Activated B cell treated with CpG ODN at 0.5 μM for 24 hours (primary cell): Measurements from ENCODE around the gene HPS4. TPM values are rescaled to one million over a fixed set of nuclear protein-coding genes. Genes with fewer than 3 reads are reported as not detected.

Source experiments
- ATAC-seq: fragments of 200-7000 bp; cut with Tn5 transposase; one replicate; pipeline ENCODE4 v1.10.0; 2021; ENCODE audit warnings: low read depth, mild to moderate bottlenecking, moderate library complexity
- CTCF ChIA-PET: fragments of 350-600 bp; sonication (Branson Sonifier 250); formaldehyde crosslinking; loops from one replicate; lab custom pipeline; 2021; ENCODE audit warnings: antibody characterized with exemption; lab: Charles Lee
- POLR2A ChIA-PET: fragments of 350-600 bp; sonication (Branson Sonifier 250); formaldehyde crosslinking; loops from one replicate; lab custom pipeline; 2021; ENCODE audit warnings: antibody characterized with exemption; lab: Charles Lee
- DNase-seq: peaks from one replicate; pipeline ENCODE4 v3.0.0; 2022
- H3K27ac Mint-ChIP-seq: one replicate; pipeline ENCODE4 v1.8.0; 2020; ENCODE audit warnings: mixed read lengths
- H3K27me3 Mint-ChIP-seq: one replicate; pipeline ENCODE4 v1.8.0; 2021; ENCODE audit warnings: mixed read lengths
- H3K36me3 Mint-ChIP-seq: one replicate; pipeline ENCODE4 v1.8.0; 2021; ENCODE audit warnings: low read depth, mixed read lengths
- H3K4me1 Mint-ChIP-seq: one replicate; pipeline ENCODE4 v1.8.0; 2021; ENCODE audit warnings: mixed read lengths
- H3K4me3 Mint-ChIP-seq: one replicate; pipeline ENCODE4 v1.8.0; 2020; ENCODE audit warnings: mild to moderate bottlenecking, mixed read lengths
- H3K9me3 Mint-ChIP-seq: one replicate; pipeline ENCODE4 v1.8.0; 2020; ENCODE audit warnings: mixed read lengths
- intact Hi-C: fragments of 100-400 bp; cut with micrococcal nuclease; formaldehyde crosslinking; loops from one replicate; pipeline ENCODE4 v1.15.1; 2024
- total RNA-seq: library from RNA; stranded (reverse); gene quantifications from 2 replicates; pipeline ENCODE4 v1.2.3, GENCODE V29; 2022
- TF ChIP-seq, protein P1 (sequence below): fragments of 200-600 bp; IDR thresholded peaks from one replicate; pipeline ENCODE4 v1.8.0; 2022; ENCODE audit warnings: antibody characterized with exemption, mild to moderate bottlenecking

HPS4 gene
- total RNA-seq, 1 donor from 2014 or later = 51.6 TPM

DNA sequence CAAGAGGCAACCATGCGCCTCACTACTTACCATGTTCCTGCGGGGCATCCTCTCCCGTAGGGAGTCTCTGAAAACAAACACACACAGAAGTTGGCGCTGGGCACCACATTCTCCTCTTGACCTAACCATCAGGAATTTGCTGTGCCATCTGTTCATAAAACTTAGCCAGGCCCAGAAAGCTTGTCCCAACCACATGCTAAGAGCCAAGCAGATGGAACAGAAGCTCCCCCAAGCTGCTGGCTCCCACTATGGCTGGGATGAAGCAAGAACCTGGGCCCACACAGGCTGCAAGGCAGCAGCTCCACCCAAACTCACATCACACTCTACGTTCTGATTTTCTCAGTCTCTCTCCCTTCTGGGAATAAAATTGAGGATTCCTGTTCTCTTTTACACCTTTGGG, 17.4 kb downstream of the HPS4 start:
- ChIA-PET POLR2A (no interaction called here), CTCF (no interaction called here)
- Mint-ChIP-seq H3K9me3 (no peaks in the 10 kb centered on the region), H3K4me3 (no peak overlapping the region), H3K27me3 (no peaks in the 10 kb centered on the region), H3K27ac (no peak overlapping the region), H3K4me1 (no peaks in the 10 kb centered on the region), H3K36me3 (peaks cover 89% of the 10 kb centered on the region)
- TF ChIP-seq, protein P1, sequence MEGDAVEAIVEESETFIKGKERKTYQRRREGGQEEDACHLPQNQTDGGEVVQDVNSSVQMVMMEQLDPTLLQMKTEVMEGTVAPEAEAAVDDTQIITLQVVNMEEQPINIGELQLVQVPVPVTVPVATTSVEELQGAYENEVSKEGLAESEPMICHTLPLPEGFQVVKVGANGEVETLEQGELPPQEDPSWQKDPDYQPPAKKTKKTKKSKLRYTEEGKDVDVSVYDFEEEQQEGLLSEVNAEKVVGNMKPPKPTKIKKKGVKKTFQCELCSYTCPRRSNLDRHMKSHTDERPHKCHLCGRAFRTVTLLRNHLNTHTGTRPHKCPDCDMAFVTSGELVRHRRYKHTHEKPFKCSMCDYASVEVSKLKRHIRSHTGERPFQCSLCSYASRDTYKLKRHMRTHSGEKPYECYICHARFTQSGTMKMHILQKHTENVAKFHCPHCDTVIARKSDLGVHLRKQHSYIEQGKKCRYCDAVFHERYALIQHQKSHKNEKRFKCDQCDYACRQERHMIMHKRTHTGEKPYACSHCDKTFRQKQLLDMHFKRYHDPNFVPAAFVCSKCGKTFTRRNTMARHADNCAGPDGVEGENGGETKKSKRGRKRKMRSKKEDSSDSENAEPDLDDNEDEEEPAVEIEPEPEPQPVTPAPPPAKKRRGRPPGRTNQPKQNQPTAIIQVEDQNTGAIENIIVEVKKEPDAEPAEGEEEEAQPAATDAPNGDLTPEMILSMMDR = no peak
- ATAC-seq (no peak), DNase-seq (no peak)
- intact Hi-C loops = no loop called here

DNA sequence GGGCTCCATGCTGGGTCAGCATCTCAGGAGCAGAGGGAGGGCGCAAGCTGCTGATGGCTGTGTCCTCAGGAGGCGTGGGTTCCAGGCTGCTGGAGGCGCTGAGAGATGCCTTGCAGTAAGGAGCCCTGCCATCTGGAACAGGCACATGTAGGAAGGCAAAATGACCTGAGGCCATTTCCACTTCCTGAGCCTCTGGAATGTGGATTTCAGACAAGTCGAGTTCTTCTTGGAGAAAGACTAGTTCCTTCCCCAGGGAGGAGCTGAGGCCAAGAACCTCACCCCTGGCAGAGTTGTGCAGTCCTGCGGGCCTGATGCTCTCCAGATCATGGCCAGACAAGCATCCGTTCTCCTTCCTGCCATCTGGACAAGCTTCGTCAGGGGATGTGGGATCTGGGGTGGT, 19.3 kb downstream of the HPS4 start:
- POLR2A ChIA-PET = no interaction called here
- ATAC-seq = no peak
- peaks cover 88% of the 10 kb centered on the region for H3K36me3 Mint-ChIP-seq
- no peak overlapping the region for H3K4me3 Mint-ChIP-seq
- peaks cover 2% of the 10 kb centered on the region for H3K4me1 Mint-ChIP-seq
- no peaks in the 10 kb centered on the region for H3K27me3 Mint-ChIP-seq
- no peaks in the 10 kb centered on the region for H3K9me3 Mint-ChIP-seq
- CTCF ChIA-PET = interaction anchor here (6.4 kb wide), 1 partner anchor 65 kb away, joined by 138 read pairs; no protein-coding TSS in a partner anchor
- DNase-seq = no peak
- intact Hi-C loops = loop anchor here (5.0 kb wide), 1 partner anchor 37 kb away; the partner anchor contains the start of gene ASPHD2
- no peak overlapping the region for H3K27ac Mint-ChIP-seq
- TF ChIP-seq, protein P1 = no peak

DNA sequence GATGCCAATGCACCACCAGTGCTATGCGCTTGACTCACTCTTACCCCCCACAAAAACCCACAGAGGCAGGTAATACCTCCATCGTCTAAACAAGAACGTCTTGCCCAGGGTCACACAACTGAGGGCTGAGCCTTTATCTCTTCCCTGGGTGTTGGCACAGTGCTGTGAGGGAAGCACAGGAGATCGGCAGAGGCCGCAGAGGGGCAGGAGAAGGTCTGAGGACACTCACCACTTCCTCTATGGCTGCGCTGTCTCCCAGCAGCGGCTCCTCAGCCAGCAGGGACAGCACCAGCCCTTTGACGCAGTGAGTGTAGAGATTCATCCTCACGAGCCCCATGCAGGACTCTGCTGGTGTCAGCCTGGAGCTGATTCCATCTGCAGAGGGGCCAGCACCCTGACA, 19.9 kb downstream of the HPS4 start:
- H3K4me1 Mint-ChIP-seq = peaks cover 2% of the 10 kb centered on the region
- no peaks in the 10 kb centered on the region for H3K9me3 Mint-ChIP-seq
- ChIA-PET POLR2A (no interaction called here), CTCF (interaction anchor here (1.4 to 6.4 kb wide), 4 partner anchors 34 to 98 kb away, joined by 3 to 138 read pairs (median 48); partner anchors contain the start of gene ASPHD2)
- ATAC-seq (no peak), DNase-seq (no peak)
- peaks cover 88% of the 10 kb centered on the region for H3K36me3 Mint-ChIP-seq
- TF ChIP-seq, protein P1 = no peak
- intact Hi-C loops = loop anchor here (5.0 kb wide), 1 partner anchor 36 kb away; the partner anchor contains the start of gene ASPHD2
- H3K27me3 Mint-ChIP-seq = no peaks in the 10 kb centered on the region
- no peak overlapping the region for H3K27ac Mint-ChIP-seq
- H3K4me3 Mint-ChIP-seq = no peak overlapping the region

DNA sequence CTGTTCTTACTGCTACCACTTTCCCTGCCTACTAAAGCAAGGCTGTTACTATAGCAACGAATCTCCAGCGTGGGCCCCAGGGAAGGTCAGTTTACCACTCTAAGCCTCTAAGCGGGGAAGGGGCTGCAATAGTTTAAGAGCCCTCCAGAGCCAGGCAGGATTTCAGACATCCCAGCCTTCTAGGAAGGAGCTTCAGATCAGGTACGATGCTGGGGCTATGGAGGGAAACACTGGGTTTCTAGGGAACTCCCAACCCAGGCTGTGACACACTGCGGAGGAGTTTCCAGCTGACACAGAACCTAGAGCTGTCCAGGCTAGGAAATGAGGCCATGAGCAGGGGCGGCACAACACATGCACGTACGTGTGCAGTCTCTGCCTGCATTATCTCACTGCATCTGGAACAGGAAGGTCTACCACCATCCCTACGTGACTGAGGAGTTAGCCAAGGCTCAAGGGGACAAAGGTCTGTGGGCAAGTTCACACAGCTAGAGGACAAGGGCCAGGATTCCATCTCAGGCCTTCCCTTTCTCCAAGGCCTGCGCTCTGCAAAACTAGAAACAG, 20.4 kb downstream of the HPS4 start:
- POLR2A ChIA-PET = no interaction called here
- H3K36me3 Mint-ChIP-seq = peaks cover 88% of the 10 kb centered on the region
- H3K9me3 Mint-ChIP-seq = no peaks in the 10 kb centered on the region
- no peak overlapping the region for H3K27ac Mint-ChIP-seq
- no peak for ATAC-seq
- H3K27me3 Mint-ChIP-seq = no peaks in the 10 kb centered on the region
- CTCF ChIA-PET = interaction anchor here (1.1 to 6.4 kb wide), 5 partner anchors 16 to 98 kb away, joined by 3 to 138 read pairs (median 21); partner anchors contain the start of gene ASPHD2
- no peak for DNase-seq
- TF ChIP-seq, protein P1 = no peak
- peaks cover 2% of the 10 kb centered on the region for H3K4me1 Mint-ChIP-seq
- intact Hi-C loops = loop anchor here (5.0 kb wide), 1 partner anchor 36 kb away; the partner anchor contains the start of gene ASPHD2
- H3K4me3 Mint-ChIP-seq = no peak overlapping the region

DNA sequence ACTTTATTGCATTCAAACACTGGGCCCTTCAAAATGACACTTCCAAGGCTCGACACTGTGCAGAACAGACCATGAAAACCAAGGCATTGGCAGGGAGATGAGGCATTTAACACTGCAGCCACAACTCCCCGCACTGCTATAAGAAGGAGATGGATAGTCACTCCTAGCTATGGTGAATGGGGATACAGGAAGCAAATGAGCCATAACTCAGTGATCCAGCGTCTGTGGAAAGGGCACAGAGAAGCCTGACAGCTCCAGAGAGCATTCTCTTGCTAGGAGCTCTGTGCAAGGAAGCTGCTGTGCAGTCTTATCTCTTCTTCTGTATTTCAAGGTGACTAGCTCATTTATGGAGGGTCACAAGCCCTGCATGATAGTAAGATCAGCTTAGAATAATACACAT, 20.9 kb downstream of the HPS4 start:
- CTCF ChIA-PET = interaction anchor here (1.1 to 6.4 kb wide), 6 partner anchors 17 to 97 kb away, joined by 3 to 138 read pairs (median 16); partner anchors contain the start of gene ASPHD2
- H3K4me1 Mint-ChIP-seq = peaks cover 2% of the 10 kb centered on the region
- DNase-seq (no peak), ATAC-seq (no peak)
- no peaks in the 10 kb centered on the region for H3K27me3 Mint-ChIP-seq
- TF ChIP-seq, protein P1 = no peak
- peaks cover 89% of the 10 kb centered on the region for H3K36me3 Mint-ChIP-seq
- no peak overlapping the region for H3K27ac Mint-ChIP-seq
- intact Hi-C loops = loop anchor here (5.0 kb wide), 1 partner anchor 35 kb away; the partner anchor contains the start of gene ASPHD2
- H3K9me3 Mint-ChIP-seq = no peaks in the 10 kb centered on the region
- POLR2A ChIA-PET = no interaction called here
- H3K4me3 Mint-ChIP-seq = no peak overlapping the region
